ENCODE data around the gene TCTN2.

- TF ChIP-seq RAD21 (IDR thresholded peaks at IDR 0.05; ENCODE audit: low read depth): no peak
- TF ChIP-seq, protein P1, sequence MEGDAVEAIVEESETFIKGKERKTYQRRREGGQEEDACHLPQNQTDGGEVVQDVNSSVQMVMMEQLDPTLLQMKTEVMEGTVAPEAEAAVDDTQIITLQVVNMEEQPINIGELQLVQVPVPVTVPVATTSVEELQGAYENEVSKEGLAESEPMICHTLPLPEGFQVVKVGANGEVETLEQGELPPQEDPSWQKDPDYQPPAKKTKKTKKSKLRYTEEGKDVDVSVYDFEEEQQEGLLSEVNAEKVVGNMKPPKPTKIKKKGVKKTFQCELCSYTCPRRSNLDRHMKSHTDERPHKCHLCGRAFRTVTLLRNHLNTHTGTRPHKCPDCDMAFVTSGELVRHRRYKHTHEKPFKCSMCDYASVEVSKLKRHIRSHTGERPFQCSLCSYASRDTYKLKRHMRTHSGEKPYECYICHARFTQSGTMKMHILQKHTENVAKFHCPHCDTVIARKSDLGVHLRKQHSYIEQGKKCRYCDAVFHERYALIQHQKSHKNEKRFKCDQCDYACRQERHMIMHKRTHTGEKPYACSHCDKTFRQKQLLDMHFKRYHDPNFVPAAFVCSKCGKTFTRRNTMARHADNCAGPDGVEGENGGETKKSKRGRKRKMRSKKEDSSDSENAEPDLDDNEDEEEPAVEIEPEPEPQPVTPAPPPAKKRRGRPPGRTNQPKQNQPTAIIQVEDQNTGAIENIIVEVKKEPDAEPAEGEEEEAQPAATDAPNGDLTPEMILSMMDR (IDR thresholded peaks at IDR 0.05 in 2 of 3, conservative IDR thresholded peaks at IDR 0.05 in 1 of 3; ENCODE audit: borderline replicate concordance in 1 of 3, insufficient read depth in 1 of 3, low read depth in 2 of 3, low read length in 2 of 3): no peak
- TF ChIP-seq REST (IDR thresholded peaks at IDR 0.05; ENCODE audit: low read depth): no peak
- TF ChIP-seq ZNF274 (IDR thresholded peaks at IDR 0.05; ENCODE audit: low read depth, low read length): no peak
- no peak for TF ChIP-seq POLR2A (IDR thresholded peaks at IDR 0.05; ENCODE audit: borderline replicate concordance, extremely low read depth, insufficient read depth, insufficient read length)
- TF ChIP-seq POLR2AphosphoS5 (IDR thresholded peaks at IDR 0.05; ENCODE audit: low read depth, low read length): no peak
- TF ChIP-seq MAX (IDR thresholded peaks at IDR 0.05): no peak
These were observed 71.1 kb downstream of the TCTN2 start for GRCh38 chr12:123741937-123742572.

All from HCT116 (cell line).